GM23338 (cell line): ENCODE measurements around the gene INPP4B. TPM values are rescaled to one million over a fixed set of nuclear protein-coding genes. Genes with fewer than 3 reads are reported as not detected.

ENCODE experiments used
- ATAC-seq: fragments of 200-7000 bp; cut with Tn5 transposase; 3 replicates; pipeline ENCODE4 v1.9.1; 2020
- DNase-seq: peaks from one replicate; pipeline ENCODE4 v3.0.0-alpha.2; 2015; ENCODE audit warnings: low spot score
- H2AFZ ChIP-seq: fragments of 200-600 bp; sonication (generic); 2 replicates; pipeline ENCODE4 v1.8.0; 2016; ENCODE audit warnings: antibody characterized with exemption, mild to moderate bottlenecking, moderate library complexity
- H3F3A ChIP-seq: fragments of 200-600 bp; sonication (generic); replicated peaks from 2 replicates; pipeline ENCODE4 v1.8.0; 2017; ENCODE audit warnings: antibody characterized with exemption, mixed run types, low read depth
- H3K27ac ChIP-seq: fragments of 200-600 bp; sonication (generic); 2 replicates; pipeline ENCODE4 v1.6.1; 2016; ENCODE audit warnings: low read depth
- H3K27me3 ChIP-seq: fragments of 200-600 bp; sonication (generic); 2 replicates; pipeline ENCODE4 v1.8.0; 2016; ENCODE audit warnings: mild to moderate bottlenecking, mixed run types, moderate library complexity; ENCODE audit not compliant: insufficient read depth
- H3K36me3 ChIP-seq: fragments of 200-600 bp; sonication (generic); 2 replicates; pipeline ENCODE4 v1.8.0; 2016; ENCODE audit warnings: mild to moderate bottlenecking; ENCODE audit not compliant: insufficient read depth
- H3K4me1 ChIP-seq: fragments of 200-600 bp; sonication (generic); 2 replicates; pipeline ENCODE4 v1.8.0; 2016; ENCODE audit warnings: mild to moderate bottlenecking, moderate library complexity; ENCODE audit not compliant: insufficient read depth
- H3K4me2 ChIP-seq: fragments of 200-600 bp; sonication (generic); 2 replicates; pipeline ENCODE4 v1.7.1; 2017; ENCODE audit warnings: mixed run types
- H3K4me3 ChIP-seq: fragments of 200-600 bp; sonication (generic); 2 replicates; pipeline ENCODE4 v1.6.1; 2016; ENCODE audit warnings: mixed run types
- H3K79me2 ChIP-seq: fragments of 200-600 bp; sonication (generic); replicated peaks from 2 replicates; pipeline ENCODE4 v1.8.0; 2017; ENCODE audit warnings: mild to moderate bottlenecking; ENCODE audit not compliant: insufficient read depth
- H3K9me2 ChIP-seq: fragments of 200-600 bp; sonication (generic); 2 replicates; pipeline ENCODE4 v1.8.0; 2017; ENCODE audit not compliant: insufficient read depth
- H4K20me1 ChIP-seq: fragments of 200-600 bp; sonication (generic); replicated peaks from 2 replicates; pipeline ENCODE4 v1.8.0; 2017; ENCODE audit warnings: mild to moderate bottlenecking; ENCODE audit not compliant: insufficient read depth
- H3K27ac Mint-ChIP-seq: 2 replicates; pipeline ENCODE4 v1.8.0; 2020; ENCODE audit warnings: inconsistent platforms, mild to moderate bottlenecking, moderate library complexity, mixed read lengths
- H3K27me3 Mint-ChIP-seq: 3 replicates; pipeline ENCODE4 v1.8.0; 2022; ENCODE audit warnings: low read depth, mild to moderate bottlenecking, moderate library complexity, mixed read lengths, inconsistent platforms; ENCODE audit not compliant: insufficient read depth, poor library complexity
- H3K36me3 Mint-ChIP-seq: 3 replicates; pipeline ENCODE4 v1.8.0; 2021; ENCODE audit warnings: low read depth, mild to moderate bottlenecking, inconsistent platforms, moderate library complexity, mixed read lengths
- H3K4me1 Mint-ChIP-seq: 3 replicates; pipeline ENCODE4 v1.8.0; 2020; ENCODE audit warnings: mild to moderate bottlenecking, inconsistent platforms, mixed read lengths
- H3K4me3 Mint-ChIP-seq: 3 replicates; pipeline ENCODE4 v1.8.0; 2021; ENCODE audit warnings: moderate library complexity, mild to moderate bottlenecking, inconsistent platforms, mixed read lengths
- H3K9me3 Mint-ChIP-seq: 3 replicates; pipeline ENCODE4 v1.8.0; 2020; ENCODE audit warnings: moderate library complexity, mild to moderate bottlenecking, inconsistent platforms, mixed read lengths
- CREB1 ChIP-seq: fragments of 250-450 bp; sonication (Bioruptor Pico); IDR thresholded peaks from 2 replicates; pipeline ENCODE4 v1.5.0; 2020; ENCODE audit warnings: low read depth, mild to moderate bottlenecking, moderate library complexity
- CTCF ChIP-seq, 2 experiments: fragments of 200-600 bp in 1 of 2; sonication (generic) in 1 of 2; conservative IDR thresholded peaks; 2 replicates each; pipeline versions ENCODE4 v1.5.1 to v1.6.1; 2016 to 2017; ENCODE audit warnings: antibody characterized with exemption in 2 of 2, low read depth in 2 of 2, mild to moderate bottlenecking in 2 of 2, moderate library complexity in 1 of 2
- EZH2 ChIP-seq: fragments of 200-600 bp; sonication (generic); IDR thresholded peaks from one replicate; pipeline ENCODE4 v1.8.0; 2017; ENCODE audit warnings: antibody characterized with exemption, mild to moderate bottlenecking, low read depth; ENCODE audit not compliant: unreplicated experiment
- JUNB ChIP-seq: IDR thresholded peaks from one replicate; pipeline ENCODE4 v1.6.1; 2016; ENCODE audit warnings: antibody characterized with exemption; ENCODE audit not compliant: unreplicated experiment
- NANOG ChIP-seq: IDR thresholded peaks from 2 replicates; pipeline ENCODE4 v1.6.1; 2016; ENCODE audit warnings: antibody characterized with exemption, borderline replicate concordance
- POLR2AphosphoS5 ChIP-seq: IDR thresholded peaks from 2 replicates; pipeline ENCODE4 v1.6.1; 2016; ENCODE audit warnings: antibody characterized with exemption, low read depth
- REST ChIP-seq: IDR thresholded peaks from one replicate; pipeline ENCODE4 v1.6.1; 2018; ENCODE audit warnings: antibody characterized with exemption; ENCODE audit not compliant: unreplicated experiment
- STAT1 ChIP-seq: IDR thresholded peaks from one replicate; pipeline ENCODE4 v1.6.1; 2016; ENCODE audit warnings: antibody characterized with exemption; ENCODE audit not compliant: unreplicated experiment
- ZNF114 ChIP-seq: fragments of 250-450 bp; sonication (Bioruptor Pico); IDR thresholded peaks from 2 replicates; pipeline ENCODE4 v1.5.0; 2020; ENCODE audit warnings: mild to moderate bottlenecking, moderate library complexity
- polyA plus RNA-seq: library from polyadenylated mRNA; unstranded; fragments of >200 nt; fragmentation: Nextera tagmentation; extraction: Ambion mirVana; gene quantifications from 2 replicates; pipeline ENCODE4 v1.2.1, GENCODE V29; 2016
- total RNA-seq: library from RNA; depleted of rRNA; stranded (reverse); fragments of >200 nt; shearing (Covaris generic); gene quantifications from 2 replicates; pipeline ENCODE4 v1.2.3, GENCODE V29; 2014
- TF ChIP-seq, protein P1 (sequence below): IDR thresholded peaks from 2 replicates; pipeline ENCODE4 v1.6.1; 2016; ENCODE audit warnings: antibody characterized with exemption

INPP4B gene
- total and polyA plus RNA-seq, 2 experiments from 2014 or later: 0.11 to 0.14 TPM

DNA sequence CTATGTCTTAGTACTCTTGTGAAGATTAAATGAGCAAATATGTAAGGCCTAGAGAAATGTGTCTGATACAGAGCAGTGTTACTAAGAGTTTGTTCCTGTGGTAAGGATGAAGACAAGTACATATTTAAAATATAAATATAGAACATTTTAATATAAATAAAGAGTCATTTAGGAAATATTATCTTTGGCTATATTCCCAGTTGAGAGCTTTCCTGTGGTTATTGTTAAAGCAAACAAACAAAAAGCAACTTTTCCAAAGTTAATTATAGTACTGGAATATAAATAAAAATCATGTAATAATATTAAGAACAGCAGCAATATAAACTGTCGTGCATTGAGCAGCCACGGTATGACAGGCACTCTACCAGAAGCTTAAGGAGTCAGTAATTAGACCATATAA, 472.5 kb downstream of the INPP4B start:
- Histone ChIP-seq H3K36me3 (no peaks in the 10 kb centered on the region), H2AFZ (no peak overlapping the region), H3K27ac (no peak overlapping the region), H3K9me2 (no peaks in the 10 kb centered on the region), H3K79me2 (no peaks in the 10 kb centered on the region), H4K20me1 (no peaks in the 10 kb centered on the region), H3F3A (no peaks in the 10 kb centered on the region), H3K4me2 (no peak overlapping the region), H3K27me3 (no peaks in the 10 kb centered on the region), H3K4me1 (peaks cover 5% of the 10 kb centered on the region; the same call in 1 of the 2 replicates), H3K4me3 (no peak overlapping the region)
- no peak for ATAC-seq
- DNase-seq: no peak
- H3K9me3 Mint-ChIP-seq: no peaks in the 10 kb centered on the region; the same call in 2 of the 3 replicates
- TF ChIP-seq STAT1 (no peak), CREB1 (no peak), NANOG (no peak), ZNF114 (CRISPR knock-in tag) (no peak)
- peaks cover 5% of the 10 kb centered on the region for H3K4me1 Mint-ChIP-seq
- no peaks in the 10 kb centered on the region for H3K36me3 Mint-ChIP-seq
- no peaks in the 10 kb centered on the region for H3K27me3 Mint-ChIP-seq
- no peak overlapping the region for H3K27ac Mint-ChIP-seq
- H3K4me3 Mint-ChIP-seq: no peak overlapping the region

DNA sequence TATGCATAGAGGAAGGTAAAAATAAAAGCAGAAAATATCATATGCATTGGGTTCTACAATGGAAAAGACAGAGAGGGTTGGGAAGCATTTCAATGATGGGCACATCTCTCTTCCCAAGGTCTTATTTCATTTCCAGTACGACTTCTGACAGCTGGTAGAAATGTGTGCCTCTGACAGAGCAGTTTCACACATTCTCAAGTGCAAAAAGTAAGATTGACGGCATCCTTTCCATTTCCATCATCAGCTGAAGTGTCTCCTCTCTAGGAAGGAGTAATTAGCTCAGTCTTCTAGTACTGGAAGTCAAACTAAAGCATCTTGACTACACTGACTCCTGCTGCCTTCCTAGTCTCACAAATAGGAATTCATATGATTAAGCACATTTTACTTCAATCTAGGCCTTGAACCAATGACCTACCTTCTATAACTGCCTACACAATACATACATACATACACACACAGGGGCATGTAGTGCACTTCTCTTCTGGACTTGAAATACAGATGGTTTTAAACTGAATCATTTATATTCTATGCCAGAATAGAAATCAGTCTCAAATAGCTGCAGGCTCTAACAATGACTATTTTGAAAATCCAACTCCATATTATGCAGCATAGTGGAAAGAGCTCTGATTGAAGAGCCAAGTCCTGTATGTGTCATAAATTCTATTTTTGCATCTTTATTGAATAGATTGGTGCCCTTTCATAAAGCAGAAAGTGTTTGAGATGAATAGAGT, 473.4 kb downstream of the INPP4B start:
- H3K79me2 ChIP-seq: no peaks in the 10 kb centered on the region
- H3K9me2 ChIP-seq: no peaks in the 10 kb centered on the region
- no peak overlapping the region for H2AFZ ChIP-seq
- no peak for ATAC-seq
- Mint-ChIP-seq H3K36me3 (no peaks in the 10 kb centered on the region), H3K4me3 (no peak overlapping the region), H3K27ac (no peak overlapping the region), H3K9me3 (no peaks in the 10 kb centered on the region; the same call in 2 of the 3 replicates), H3K4me1 (peaks cover 7% of the 10 kb centered on the region), H3K27me3 (no peaks in the 10 kb centered on the region)
- no peaks in the 10 kb centered on the region for H3K27me3 ChIP-seq
- H3K4me2 ChIP-seq: no peak overlapping the region
- no peak for DNase-seq
- H3F3A ChIP-seq: no peaks in the 10 kb centered on the region
- H3K4me3 ChIP-seq: no peak overlapping the region
- H4K20me1 ChIP-seq: no peaks in the 10 kb centered on the region
- no peak overlapping the region for H3K27ac ChIP-seq
- H3K36me3 ChIP-seq: no peaks in the 10 kb centered on the region
- peaks cover 5% of the 10 kb centered on the region; the same call in 1 of the 2 replicates for H3K4me1 ChIP-seq
- TF ChIP-seq CREB1: no peak
- no peak for TF ChIP-seq REST
- no peak for TF ChIP-seq STAT1
- TF ChIP-seq POLR2AphosphoS5: no peak
- TF ChIP-seq CTCF (conservative IDR thresholded peaks at IDR 0.05; ENCODE audit: low read depth in 2 of 2): no peak
- TF ChIP-seq, protein P1, sequence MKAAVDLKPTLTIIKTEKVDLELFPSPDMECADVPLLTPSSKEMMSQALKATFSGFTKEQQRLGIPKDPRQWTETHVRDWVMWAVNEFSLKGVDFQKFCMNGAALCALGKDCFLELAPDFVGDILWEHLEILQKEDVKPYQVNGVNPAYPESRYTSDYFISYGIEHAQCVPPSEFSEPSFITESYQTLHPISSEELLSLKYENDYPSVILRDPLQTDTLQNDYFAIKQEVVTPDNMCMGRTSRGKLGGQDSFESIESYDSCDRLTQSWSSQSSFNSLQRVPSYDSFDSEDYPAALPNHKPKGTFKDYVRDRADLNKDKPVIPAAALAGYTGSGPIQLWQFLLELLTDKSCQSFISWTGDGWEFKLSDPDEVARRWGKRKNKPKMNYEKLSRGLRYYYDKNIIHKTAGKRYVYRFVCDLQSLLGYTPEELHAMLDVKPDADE: no peak
- no peak for TF ChIP-seq EZH2
- TF ChIP-seq JUNB: no peak
